ENCODE measurements around the gene SLC29A4. TPM values are rescaled to one million over a fixed set of nuclear protein-coding genes. Genes with fewer than 3 reads are reported as not detected.
"Not testable (repeated sequence)": the region's sequence is repeated elsewhere in the genome, so short reads cannot be mapped to it uniquely, and the experiment has no call there.

SLC29A4 gene
- total RNA-seq, 4 donors from 2014 or later: 1.7 to 5.4 (median 3.6) TPM

- no peaks in the 10 kb centered on the region for H3K9me3 ChIP-seq
- TF ChIP-seq CTCF (IDR thresholded peaks at IDR 0.05 in 4 of 5, conservative IDR thresholded peaks at IDR 0.05 in 1 of 5) (no peak), POLR2A (IDR thresholded peaks at IDR 0.05) (no peak)
- in situ Hi-C loops (cut with MboI; ENCODE audit: low sequenced_read_pairs in 4 of 4) (loop anchor here in 3 of 4 donors (10.0 to 25.0 kb wide), 2 partner anchors 212 to 219 kb away; no protein-coding TSS in a partner anchor), intact Hi-C loops (cut with DNase I; ENCODE audit: low total_unique reads) (no loop called here)
- H3K4me3 ChIP-seq: no peak overlapping the region
- ATAC-seq: no peak
- H3K27ac ChIP-seq: no peak overlapping the region
- H3K4me1 ChIP-seq: peaks cover 5 to 10% of the 10 kb centered on the region in 2 donors
- peaks cover 0 to 5% (median 0%) of the 10 kb centered on the region in 3 donors for H3K27me3 ChIP-seq
- no peak for DNase-seq
- H3K36me3 ChIP-seq: no peaks in the 10 kb centered on the region
Measured at GRCh38 chr7:5243261-5243660, 39.5 kb upstream of the SLC29A4 start.

GRCh38 chr7:5248201-5248885 lies 34.4 kb upstream of the SLC29A4 start:
- intact Hi-C loops (cut with DNase I; ENCODE audit: low total_unique reads): no loop called here
- DNase-seq (no peak), ATAC-seq (no peak)
- Histone ChIP-seq H3K4me3 (no peak overlapping the region), H3K4me1 (no peaks in the 10 kb centered on the region), H3K36me3 (no peaks in the 10 kb centered on the region), H3K27ac (no peak overlapping the region), H3K27me3 (no peaks in the 10 kb centered on the region), H3K9me3 (no peaks in the 10 kb centered on the region)
- in situ Hi-C loops (cut with MboI; ENCODE audit: low sequenced_read_pairs in 4 of 4): loop anchor here in 3 of 4 donors (10.0 to 25.0 kb wide), 2 partner anchors 206 to 214 kb away; no protein-coding TSS in a partner anchor
- no peak for TF ChIP-seq POLR2A (IDR thresholded peaks at IDR 0.05)
- TF ChIP-seq CTCF (IDR thresholded peaks at IDR 0.05 in 4 of 5, conservative IDR thresholded peaks at IDR 0.05 in 1 of 5): no peak

- DNase-seq; intact Hi-C loops (cut with DNase I; ENCODE audit: low total_unique reads); H3K4me1 ChIP-seq; ATAC-seq; in situ Hi-C loops (cut with MboI; ENCODE audit: low sequenced_read_pairs in 4 of 4); H3K4me3 ChIP-seq; H3K36me3 ChIP-seq; H3K27ac ChIP-seq; H3K27me3 ChIP-seq; H3K9me3 ChIP-seq: not testable (repeated sequence)
Measured at GRCh38 chr7:5250787-5251186, 32.0 kb upstream of the SLC29A4 start.

- intact Hi-C loops (cut with DNase I; ENCODE audit: low total_unique reads); ATAC-seq; in situ Hi-C loops (cut with MboI; ENCODE audit: low sequenced_read_pairs in 4 of 4): not testable (repeated sequence)
Measured at GRCh38 chr7:5253529-5253928, 29.2 kb upstream of the SLC29A4 start.

GRCh38 chr7:5254371-5254770 lies 28.4 kb upstream of the SLC29A4 start:
- H3K27me3 ChIP-seq; H3K36me3 ChIP-seq; in situ Hi-C loops (cut with MboI; ENCODE audit: low sequenced_read_pairs in 4 of 4); H3K4me1 ChIP-seq; H3K4me3 ChIP-seq; H3K27ac ChIP-seq; intact Hi-C loops (cut with DNase I; ENCODE audit: low total_unique reads); ATAC-seq; H3K9me3 ChIP-seq; DNase-seq: not testable (repeated sequence)

More at GRCh38 chr7:5253529-5253928, 29.2 kb upstream of the SLC29A4 start:
- DNase-seq, H3K27ac ChIP-seq, H3K27me3 ChIP-seq, H3K4me3 ChIP-seq, H3K36me3 ChIP-seq, H3K9me3 ChIP-seq, H3K4me1 ChIP-seq: not testable (repeated sequence)

- H3K27ac ChIP-seq: no peak overlapping the region
- ATAC-seq (no peak), DNase-seq (no peak)
- H3K9me3 ChIP-seq: no peaks in the 10 kb centered on the region
- in situ Hi-C loops (cut with MboI; ENCODE audit: low sequenced_read_pairs in 4 of 4): no loop called here
- H3K36me3 ChIP-seq: no peaks in the 10 kb centered on the region
- no peaks in the 10 kb centered on the region for H3K27me3 ChIP-seq
- intact Hi-C loops (cut with DNase I; ENCODE audit: low total_unique reads): no loop called here
- H3K4me3 ChIP-seq: no peak overlapping the region
- no peaks in the 10 kb centered on the region for H3K4me1 ChIP-seq
- TF ChIP-seq POLR2A (IDR thresholded peaks at IDR 0.05) (no peak), CTCF (IDR thresholded peaks at IDR 0.05 in 4 of 5, conservative IDR thresholded peaks at IDR 0.05 in 1 of 5) (no peak)
Measured at GRCh38 chr7:5255832-5256231, 26.9 kb upstream of the SLC29A4 start.

- intact Hi-C loops (cut with DNase I; ENCODE audit: low total_unique reads); in situ Hi-C loops (cut with MboI; ENCODE audit: low sequenced_read_pairs in 4 of 4); DNase-seq; H3K36me3 ChIP-seq; ATAC-seq; H3K4me3 ChIP-seq; H3K27me3 ChIP-seq; H3K9me3 ChIP-seq; H3K4me1 ChIP-seq; H3K27ac ChIP-seq: not testable (repeated sequence)
Measured at GRCh38 chr7:5260530-5261068, 22.1 kb upstream of the SLC29A4 start.

GRCh38 chr7:5263066-5263465 lies 19.7 kb upstream of the SLC29A4 start:
- H3K27ac ChIP-seq; ATAC-seq; intact Hi-C loops (cut with DNase I; ENCODE audit: low total_unique reads); H3K4me3 ChIP-seq; H3K27me3 ChIP-seq; DNase-seq; in situ Hi-C loops (cut with MboI; ENCODE audit: low sequenced_read_pairs in 4 of 4); H3K9me3 ChIP-seq; H3K36me3 ChIP-seq; H3K4me1 ChIP-seq: not testable (repeated sequence)

Data from gastrocnemius medialis (tissue), 4 donors.